Activated CD8-positive, alpha-beta memory T cell treated with anti-CD3 and anti-CD28 coated beads for 24 hours (primary cell): Measurements from ENCODE around the gene TPX2.
A peak's percentile ranks its signal among the peaks of the same experiment; 100 is the strongest.
"Not testable (repeated sequence)": the region's sequence is repeated elsewhere in the genome, so short reads cannot be mapped to it uniquely, and the experiment has no call there.

Experiments used
- DNase-seq: peaks from one replicate; pipeline ENCODE4 v3.0.0-alpha.2; 2020

TPX2 gene

GRCh38 chr20:31721408-31722256 is 17.5 kb upstream of the TPX2 start:
- peak; percentile 69 for DNase-seq

- DNase-seq, result peak; percentile 90
Measured at GRCh38 chr20:31722257-31723068, 16.6 kb upstream of the TPX2 start, which contains the start of gene BCL2L1. TSS of gene BCL2L1 (minus strand) at chr20:31722868. CDS start at chr20:31722218, 650 bp downstream.

- no peak for DNase-seq
Measured at GRCh38 chr20:31723069-31723318, 16.1 kb upstream of the TPX2 start.

GRCh38 chr20:31723319-31724078 is 15.6 kb upstream of the TPX2 start:
- peak; percentile 99 for DNase-seq

GRCh38 chr20:31731321-31731717 is 7.8 kb upstream of the TPX2 start:
- no peak for DNase-seq

- DNase-seq, result no peak
Measured at GRCh38 chr20:31739550-31739977, 474 bp downstream of the TPX2 start.

- no peak for DNase-seq
Measured at GRCh38 chr20:31740208-31740607, 1.1 kb downstream of the TPX2 start.

GRCh38 chr20:31740656-31741323 is 1.7 kb downstream of the TPX2 start:
- no peak for DNase-seq

GRCh38 chr20:31746068-31746878 is 7.2 kb downstream of the TPX2 start:
- DNase-seq, result no peak

GRCh38 chr20:31747028-31747427 is 7.9 kb downstream of the TPX2 start:
- not testable (repeated sequence) for DNase-seq

GRCh38 chr20:31747640-31748039 is 8.6 kb downstream of the TPX2 start:
- DNase-seq, result no peak

- DNase-seq, result no peak
Measured at GRCh38 chr20:31749223-31749622, 10.1 kb downstream of the TPX2 start.

- DNase-seq, result no peak
Measured at GRCh38 chr20:31751126-31751525, 12.0 kb downstream of the TPX2 start.

- DNase-seq, result no peak
Measured at GRCh38 chr20:31757254-31757653, 18.2 kb downstream of the TPX2 start.

GRCh38 chr20:31758521-31758920 is 19.4 kb downstream of the TPX2 start:
- DNase-seq, result no peak

GRCh38 chr20:31758991-31759390 is 19.9 kb downstream of the TPX2 start:
- DNase-seq, result no peak

GRCh38 chr20:31759836-31760518 is 20.9 kb downstream of the TPX2 start:
- DNase-seq, result no peak

- no peak for DNase-seq
Measured at GRCh38 chr20:31760519-31761240, 21.6 kb downstream of the TPX2 start.

- DNase-seq, result no peak
Measured at GRCh38 chr20:31764641-31765305, 25.7 kb downstream of the TPX2 start.

GRCh38 chr20:31767805-31768204 is 28.7 kb downstream of the TPX2 start:
- DNase-seq, result no peak
